Activated T-cell treated with anti-CD3 and anti-CD28 coated beads, Interleukin-2, amount 50 U/mL, for 72 hours (primary cell): Measurements from ENCODE around the gene SEPTIN12. TPM values are rescaled to one million over a fixed set of nuclear protein-coding genes. Genes with fewer than 3 reads are reported as not detected.

Source experiments
- ATAC-seq, 2 donors: fragments of 150-1000 bp; cut with Tn5 transposase; replicated peaks in 1 of 2; 2 replicates each; pipeline ENCODE4 v1.10.0; 2021; ENCODE audit warnings: moderate library complexity in 2 of 2, mild to moderate bottlenecking in 1 of 2
- DNase-seq, 2 donors: peaks; one replicate each; pipeline ENCODE4 v3.0.0; 2021 to 2022; ENCODE audit warnings: mixed read lengths in 1 of 2
- H3K27ac Mint-ChIP-seq: one replicate; pipeline ENCODE4 v1.8.0; 2022; ENCODE audit warnings: mild to moderate bottlenecking, moderate library complexity, mixed read lengths
- H3K27me3 Mint-ChIP-seq: one replicate; pipeline ENCODE4 v1.8.0; 2022; ENCODE audit warnings: low read depth, mixed read lengths
- H3K36me3 Mint-ChIP-seq, 2 donors: one replicate each; pipeline ENCODE4 v1.8.0; 2022; ENCODE audit warnings: mixed read lengths in 2 of 2, mild to moderate bottlenecking in 1 of 2; ENCODE audit not compliant: insufficient read depth in 2 of 2
- H3K4me1 Mint-ChIP-seq: one replicate; pipeline ENCODE4 v1.8.0; 2022; ENCODE audit warnings: low read depth, mixed read lengths
- H3K4me3 Mint-ChIP-seq, 2 donors: one replicate each; pipeline ENCODE4 v1.8.0; 2022; ENCODE audit warnings: mild to moderate bottlenecking in 2 of 2, mixed read lengths in 2 of 2, moderate library complexity in 2 of 2
- H3K9me3 Mint-ChIP-seq, 2 donors: one replicate each; pipeline ENCODE4 v1.8.0; 2022; ENCODE audit warnings: mixed read lengths in 2 of 2
- total RNA-seq, 2 donors: library from RNA; stranded (reverse); gene quantifications; one replicate each; pipeline ENCODE4 v1.2.3, GENCODE V29; 2022

SEPTIN12 gene
- total RNA-seq, 2 donors from 2014 or later, result not detected

DNA sequence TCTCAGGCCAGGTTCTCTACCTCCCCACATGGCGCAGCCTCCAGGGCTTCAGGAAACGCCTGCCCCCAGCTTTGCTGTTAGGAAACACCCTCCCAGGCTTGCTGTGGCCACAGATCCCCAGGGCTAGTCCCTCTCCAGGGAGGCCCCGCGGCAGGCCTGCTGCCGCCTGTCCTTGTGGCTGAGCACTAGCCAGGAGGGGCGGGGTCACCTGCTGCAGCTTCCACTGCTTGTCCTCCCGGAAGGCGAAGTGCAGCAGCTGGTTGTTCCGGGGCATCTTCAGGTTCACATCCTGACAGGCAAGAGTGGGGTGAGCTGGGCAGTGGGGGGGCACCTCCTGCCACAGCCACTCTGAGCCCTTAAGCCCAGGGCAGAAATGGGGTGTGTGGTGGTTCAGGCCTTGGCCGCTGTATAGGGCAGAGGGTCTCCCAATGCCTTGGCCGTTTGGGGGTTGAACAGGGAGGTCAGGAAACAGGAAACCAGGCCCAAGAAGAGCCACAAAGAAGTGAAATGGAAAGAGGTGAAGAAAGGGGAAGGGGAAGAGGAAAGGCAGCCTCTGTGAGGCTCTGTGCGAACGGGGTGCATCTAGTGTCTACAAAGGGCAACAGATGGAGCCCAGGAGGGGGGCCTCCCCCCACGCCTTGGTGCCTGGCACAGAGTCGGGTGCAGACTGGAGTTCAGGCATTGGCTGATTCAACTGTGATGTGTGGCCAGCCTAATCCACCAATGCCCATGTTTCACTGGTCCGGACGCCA is 12.3 kb upstream of the SEPTIN12 start:
- no peaks in the 10 kb centered on the region for H3K27me3 Mint-ChIP-seq
- ATAC-seq (no peak), DNase-seq (no peak)
- no peak overlapping the region for H3K27ac Mint-ChIP-seq
- peaks cover 13% of the 10 kb centered on the region for H3K4me1 Mint-ChIP-seq
- H3K4me3 Mint-ChIP-seq, result peak overlapping the region; percentile 55 to 56
- no peaks in the 10 kb centered on the region for H3K9me3 Mint-ChIP-seq
- H3K36me3 Mint-ChIP-seq, result peaks cover 0 to 1% of the 10 kb centered on the region in 2 donors

DNA sequence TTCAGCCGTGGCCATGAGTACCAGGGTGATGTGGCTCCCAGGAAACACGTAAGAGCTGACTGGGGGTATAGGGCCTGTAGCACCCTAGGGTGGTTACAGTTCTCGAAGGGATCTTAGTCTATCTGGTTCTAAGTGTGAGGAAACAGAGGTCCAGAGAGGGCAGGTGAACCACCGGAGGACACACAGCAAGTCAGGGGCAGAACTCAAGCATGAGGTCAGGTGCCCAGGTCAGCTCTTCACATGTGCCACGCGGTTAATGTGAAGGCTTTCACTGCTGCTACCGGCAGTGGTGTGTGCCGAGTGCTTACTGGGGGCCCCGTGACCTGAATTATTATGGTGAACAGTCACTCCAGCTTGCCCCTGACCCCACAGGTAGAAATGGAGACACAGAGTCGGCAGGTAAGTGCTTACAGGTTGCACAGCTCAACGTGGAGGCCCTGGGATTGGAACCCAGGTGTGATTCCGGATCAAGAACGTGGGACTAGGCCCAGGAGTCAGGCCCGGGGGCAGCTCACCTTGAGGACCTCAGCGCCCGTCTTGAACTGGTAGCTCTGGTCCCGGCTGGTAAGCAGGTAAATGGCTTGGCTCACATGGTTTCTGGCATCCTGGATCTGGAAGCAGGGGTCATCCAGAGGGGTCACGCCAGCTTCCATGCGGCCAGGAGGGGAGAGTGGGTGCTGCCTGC is 11.2 kb upstream of the SEPTIN12 start:
- peaks cover 13% of the 10 kb centered on the region for H3K4me1 Mint-ChIP-seq
- ATAC-seq, result no peak

DNA sequence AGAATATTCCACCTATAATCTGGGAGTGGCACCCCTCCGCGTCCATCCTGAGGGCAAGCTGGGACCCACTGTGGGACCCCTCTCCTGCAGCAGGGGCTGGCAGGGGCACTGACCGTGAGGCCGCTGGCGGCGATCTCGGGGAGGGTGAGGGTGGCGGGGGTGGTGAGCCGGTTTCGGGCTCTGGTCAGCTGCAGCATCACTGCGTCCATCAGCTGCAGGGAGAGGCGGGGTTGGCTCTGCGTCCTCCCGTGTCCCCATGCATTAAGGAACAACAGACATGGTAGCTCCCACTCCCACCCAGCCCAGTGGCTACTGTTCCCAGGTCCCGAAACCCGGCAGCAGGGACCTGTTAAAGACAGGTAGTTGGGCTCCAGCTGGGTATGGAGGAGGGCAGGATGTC is 10.3 kb upstream of the SEPTIN12 start:
- no peaks in the 10 kb centered on the region for H3K27me3 Mint-ChIP-seq
- no peak overlapping the region for H3K4me3 Mint-ChIP-seq
- DNase-seq (no peak), ATAC-seq (no peak)
- peaks cover 6% of the 10 kb centered on the region for H3K4me1 Mint-ChIP-seq
- no peaks in the 10 kb centered on the region for H3K36me3 Mint-ChIP-seq
- H3K9me3 Mint-ChIP-seq, result no peaks in the 10 kb centered on the region
- H3K27ac Mint-ChIP-seq, result no peak overlapping the region

More for the DNA sequence above, 11.2 kb upstream of the SEPTIN12 start:
- Mint-ChIP-seq H3K36me3 (no peaks in the 10 kb centered on the region), H3K27me3 (no peaks in the 10 kb centered on the region), H3K27ac (no peak overlapping the region), H3K9me3 (no peaks in the 10 kb centered on the region), H3K4me3 (no peak overlapping the region)
- DNase-seq, result no peak

DNA sequence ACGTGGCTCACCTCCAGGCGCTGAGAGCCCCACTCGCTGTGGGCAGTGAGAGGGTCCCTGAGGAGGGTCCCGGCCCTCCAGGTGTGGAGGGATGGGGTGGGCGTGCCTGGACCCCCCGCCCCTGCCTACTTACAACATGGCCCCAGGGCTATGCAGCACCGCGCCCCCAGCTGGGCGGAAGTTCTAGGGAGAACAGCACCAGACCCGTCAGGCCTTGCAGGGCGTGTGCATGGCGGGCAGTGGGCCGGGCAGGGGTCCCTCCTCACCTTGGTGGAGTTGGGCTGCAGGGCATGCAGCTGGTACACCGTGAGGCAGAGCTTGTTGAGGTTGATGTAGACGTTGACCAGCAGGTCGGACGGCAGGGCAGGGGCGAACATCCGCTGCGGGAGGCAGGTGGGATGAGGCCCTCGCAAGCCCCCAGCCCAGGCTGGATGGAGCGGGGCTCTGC is 9.7 kb upstream of the SEPTIN12 start:
- Mint-ChIP-seq H3K27me3 (no peaks in the 10 kb centered on the region), H3K9me3 (no peaks in the 10 kb centered on the region), H3K4me1 (no peaks in the 10 kb centered on the region)

DNA sequence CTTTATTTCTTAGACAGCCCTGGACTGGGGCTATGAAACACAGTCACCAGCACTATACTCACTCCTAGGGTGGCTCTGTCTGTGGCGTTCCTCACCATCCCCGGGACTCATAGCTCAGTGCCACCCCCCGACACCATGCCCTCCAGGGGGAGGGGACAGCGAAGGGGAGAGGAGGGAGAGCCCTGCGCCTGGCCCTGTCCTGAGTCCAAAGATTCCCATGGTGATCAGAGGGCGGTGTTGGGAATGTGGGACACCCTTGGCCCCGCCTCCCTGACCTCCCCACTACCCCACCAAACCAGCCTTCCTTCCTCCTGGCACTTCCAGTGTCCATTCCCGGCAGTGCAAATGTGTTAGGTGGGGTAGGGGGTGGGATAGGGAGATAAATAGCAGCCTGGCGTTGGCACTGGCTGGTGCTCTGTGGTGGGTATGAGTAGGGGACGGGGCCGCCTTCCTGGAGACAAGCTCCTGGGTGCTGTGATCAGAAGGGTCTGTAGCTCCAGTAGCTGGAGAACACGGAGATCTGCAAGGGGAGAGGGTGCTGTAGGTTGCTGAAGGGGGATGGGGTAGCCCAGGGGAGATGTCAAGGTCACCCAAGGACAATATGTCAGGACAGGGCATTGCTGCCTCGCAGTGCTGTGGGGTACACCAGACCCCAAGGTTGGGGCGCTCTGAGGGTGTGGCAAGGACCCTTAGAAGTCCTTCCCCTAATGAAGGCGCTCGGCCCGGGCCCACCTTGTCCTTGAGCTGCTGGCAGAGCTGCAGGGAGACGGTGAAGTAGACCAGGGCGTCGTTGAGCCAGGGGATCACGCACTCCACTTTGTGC is 9.0 kb upstream of the SEPTIN12 start:
- Mint-ChIP-seq H3K4me3 (no peak overlapping the region), H3K4me1 (no peaks in the 10 kb centered on the region), H3K27ac (no peak overlapping the region), H3K9me3 (no peaks in the 10 kb centered on the region), H3K27me3 (no peaks in the 10 kb centered on the region), H3K36me3 (no peaks in the 10 kb centered on the region)
- DNase-seq (no peak), ATAC-seq (no peak)

More for the DNA sequence above, 9.7 kb upstream of the SEPTIN12 start:
- DNase-seq (no peak), ATAC-seq (no peak)
- no peak overlapping the region for H3K27ac Mint-ChIP-seq
- H3K4me3 Mint-ChIP-seq, result no peak overlapping the region
- no peaks in the 10 kb centered on the region for H3K36me3 Mint-ChIP-seq

DNA sequence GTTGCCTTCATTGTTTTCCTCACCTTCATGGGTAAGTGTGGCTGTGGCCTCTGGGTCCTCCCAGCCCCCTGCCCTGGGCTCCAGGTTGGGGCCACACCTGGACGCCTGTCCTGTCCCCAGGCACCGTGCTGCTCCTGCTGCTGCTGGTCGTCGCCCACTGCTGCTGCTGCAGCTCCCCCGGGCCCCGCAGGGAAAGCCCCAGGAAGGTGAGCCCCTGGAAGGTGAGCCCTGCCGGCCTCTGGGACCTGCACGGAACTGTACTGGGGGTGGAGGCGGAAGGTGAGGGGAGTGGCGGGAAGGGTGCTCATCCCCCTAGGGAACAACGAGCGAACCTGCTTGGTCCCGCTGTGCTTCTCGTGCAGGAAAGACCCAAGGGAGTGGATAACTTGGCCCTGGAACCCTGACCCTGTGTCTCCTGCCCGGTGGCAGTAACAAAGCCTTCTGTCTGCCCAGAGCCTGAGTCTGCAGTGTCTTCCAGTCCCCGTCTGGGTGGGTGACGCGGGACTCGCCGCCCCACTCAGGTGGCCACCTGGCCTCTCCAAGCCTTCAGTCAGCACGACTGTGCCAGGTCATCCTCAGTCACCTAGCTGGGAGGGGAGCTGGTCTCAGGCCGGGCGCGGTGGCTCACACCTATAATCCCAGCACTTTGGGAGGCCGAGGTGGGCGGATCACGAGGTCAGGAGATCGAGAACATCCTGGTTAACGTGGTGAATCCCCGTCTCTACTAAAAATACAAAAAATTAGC is 7.9 kb upstream of the SEPTIN12 start:
- ATAC-seq (no peak), DNase-seq (no peak)
- H3K4me3 Mint-ChIP-seq, result no peak overlapping the region
- no peaks in the 10 kb centered on the region for H3K9me3 Mint-ChIP-seq
- H3K27me3 Mint-ChIP-seq, result no peaks in the 10 kb centered on the region
- no peak overlapping the region for H3K27ac Mint-ChIP-seq
- H3K36me3 Mint-ChIP-seq, result no peaks in the 10 kb centered on the region
- peaks cover 2% of the 10 kb centered on the region for H3K4me1 Mint-ChIP-seq

DNA sequence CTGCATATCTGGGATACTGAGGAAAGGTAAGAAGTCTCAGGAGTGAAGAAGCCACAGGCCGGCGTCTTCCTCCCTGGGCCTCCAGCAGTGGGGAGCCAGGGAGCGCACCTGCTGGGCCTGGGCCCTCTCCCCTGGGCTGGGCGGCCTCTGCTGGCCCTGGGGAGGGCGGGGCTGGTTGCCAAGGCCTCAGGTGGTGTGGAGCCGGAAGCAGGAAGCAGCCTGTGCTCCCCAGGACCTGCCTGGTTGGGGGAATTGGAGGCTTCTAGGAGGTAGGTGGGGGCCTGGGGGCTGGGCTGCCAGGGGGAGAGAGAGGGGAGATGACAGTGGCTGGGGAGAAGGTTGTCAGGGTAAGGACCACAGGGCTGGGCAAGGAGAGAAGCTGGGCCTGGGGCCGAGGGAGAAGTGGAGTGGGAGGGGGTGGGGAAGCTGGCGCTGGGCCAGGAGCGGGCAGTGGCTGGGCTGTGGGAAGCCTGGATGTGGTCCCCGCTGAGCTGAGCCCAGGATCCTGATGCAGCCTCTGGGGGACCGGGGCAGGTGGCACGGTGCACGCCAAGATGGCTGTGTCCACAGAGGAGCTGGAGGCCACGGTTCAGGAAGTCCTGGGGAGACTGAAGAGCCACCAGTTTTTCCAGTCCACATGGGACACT is 7.2 kb upstream of the SEPTIN12 start, which contains the start of gene SMIM22:
TSS of gene SMIM22 (plus strand) at position 189 of the 647 bp plus-strand sequence. CDS start at position 555, 366 bp downstream.
- H3K9me3 Mint-ChIP-seq, result no peaks in the 10 kb centered on the region
- peaks cover 6% of the 10 kb centered on the region for H3K4me1 Mint-ChIP-seq
- H3K27me3 Mint-ChIP-seq, result no peaks in the 10 kb centered on the region
- no peak within 1 kb of the TSS for H3K27ac Mint-ChIP-seq
- ATAC-seq, result no peak
- H3K4me3 Mint-ChIP-seq, result no peak within 1 kb of the TSS
- no peak for DNase-seq
- no peaks in the 10 kb centered on the region for H3K36me3 Mint-ChIP-seq

DNA sequence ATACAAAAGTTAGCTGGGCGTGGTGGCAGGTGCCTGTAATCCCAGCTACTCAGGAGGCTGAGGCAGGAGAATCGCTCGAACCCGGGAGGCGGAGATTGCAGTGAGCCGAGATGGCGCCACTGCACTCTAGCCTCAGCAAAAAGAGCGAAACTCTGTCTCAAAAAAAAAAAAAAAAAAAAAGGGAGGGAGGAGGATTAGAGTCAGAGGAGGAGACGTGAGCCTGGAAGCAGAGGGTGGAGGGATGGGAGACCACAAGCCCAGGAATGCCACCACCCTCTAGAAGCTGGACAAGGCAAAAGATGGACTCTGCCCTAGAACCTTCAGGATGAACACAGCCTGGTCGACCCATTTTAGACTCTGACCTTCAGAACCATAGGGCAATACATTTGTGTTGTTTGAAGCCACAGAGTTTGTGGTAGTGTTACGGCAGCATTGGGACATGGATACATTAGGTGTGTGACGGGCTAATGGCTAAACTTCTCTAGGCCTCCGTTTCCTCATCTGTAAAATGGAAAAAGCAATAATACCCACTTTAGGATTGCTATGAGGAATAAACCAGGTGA is 4.9 kb upstream of the SEPTIN12 start:
- DNase-seq, result no peak
- Mint-ChIP-seq H3K27me3 (no peaks in the 10 kb centered on the region), H3K36me3 (no peaks in the 10 kb centered on the region), H3K4me1 (peaks cover 6% of the 10 kb centered on the region), H3K9me3 (no peaks in the 10 kb centered on the region), H3K27ac (no peak overlapping the region), H3K4me3 (no peak overlapping the region)
- no peak for ATAC-seq

DNA sequence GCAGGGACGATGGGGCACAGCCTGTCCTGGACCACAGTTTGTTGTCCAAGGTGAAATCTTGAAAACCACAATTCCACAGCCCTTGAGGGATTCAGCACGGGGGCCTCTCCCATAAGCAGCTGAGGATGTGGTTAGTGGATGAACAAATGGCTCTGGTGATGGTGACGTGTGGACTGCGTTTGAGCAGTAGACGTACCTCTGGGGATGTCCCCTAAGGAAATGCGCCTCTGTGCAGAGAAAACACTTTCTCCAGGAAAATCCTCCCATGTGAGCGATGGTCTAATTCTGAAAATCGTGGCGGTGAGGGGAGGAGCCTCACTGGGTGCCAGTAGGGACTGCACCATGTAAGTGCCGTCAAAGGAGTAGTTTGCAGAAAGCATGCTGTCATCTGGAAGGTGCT is 2.7 kb upstream of the SEPTIN12 start:
- peak in 1 of 2 donors; percentile 36 for ATAC-seq
- no peak overlapping the region for H3K27ac Mint-ChIP-seq
- H3K9me3 Mint-ChIP-seq, result no peaks in the 10 kb centered on the region
- H3K4me3 Mint-ChIP-seq, result no peak overlapping the region
- no peaks in the 10 kb centered on the region for H3K27me3 Mint-ChIP-seq
- H3K36me3 Mint-ChIP-seq, result no peaks in the 10 kb centered on the region
- H3K4me1 Mint-ChIP-seq, result peaks cover 6% of the 10 kb centered on the region
- DNase-seq, result no peak

DNA sequence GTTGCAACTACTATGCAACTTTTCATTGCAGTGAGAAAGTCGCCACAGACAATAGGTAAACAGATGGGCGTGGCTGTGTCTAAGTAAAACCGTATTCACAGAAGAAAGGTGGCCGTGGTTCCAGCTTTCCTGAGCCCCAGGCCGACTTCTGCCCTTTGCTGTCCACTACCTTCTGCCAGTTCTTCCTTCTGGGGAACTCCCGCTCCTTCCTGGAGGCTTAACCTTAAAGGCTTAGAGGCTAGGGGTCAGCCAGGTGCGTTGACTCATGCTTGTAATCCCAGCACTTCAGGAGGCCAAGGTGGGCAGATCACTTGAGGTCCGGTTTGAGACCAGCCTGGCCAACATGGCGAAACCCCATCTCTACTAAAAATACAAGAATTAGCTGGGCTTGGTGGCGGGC is 2.1 kb upstream of the SEPTIN12 start:
- H3K27ac Mint-ChIP-seq, result no peak overlapping the region
- no peaks in the 10 kb centered on the region for H3K9me3 Mint-ChIP-seq
- H3K27me3 Mint-ChIP-seq, result no peaks in the 10 kb centered on the region
- no peak overlapping the region for H3K4me3 Mint-ChIP-seq
- H3K4me1 Mint-ChIP-seq, result peaks cover 6% of the 10 kb centered on the region
- ATAC-seq (no peak), DNase-seq (no peak)
- H3K36me3 Mint-ChIP-seq, result no peaks in the 10 kb centered on the region

DNA sequence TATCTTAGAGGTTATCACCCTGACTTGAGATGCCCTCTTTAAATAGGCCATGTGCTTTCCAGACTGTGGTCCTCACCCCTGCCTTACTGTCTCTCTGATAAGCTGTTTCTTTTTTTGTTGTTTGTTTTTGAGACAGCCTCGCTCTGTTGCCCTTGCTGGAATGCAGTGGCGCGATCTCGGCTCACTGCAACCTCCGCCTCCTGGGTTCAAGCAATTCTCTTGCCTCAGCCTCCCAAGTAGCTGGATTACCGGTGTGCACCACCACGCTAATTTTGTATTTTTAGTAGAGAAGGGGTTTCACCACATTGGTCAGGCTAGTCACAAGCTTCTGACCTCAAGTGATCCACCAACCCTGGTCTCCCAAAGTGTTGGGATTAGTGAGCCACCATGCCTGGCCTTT is 765 bp upstream of the SEPTIN12 start:
- DNase-seq, result no peak
- no peak for ATAC-seq
- H3K4me3 Mint-ChIP-seq, result no peak overlapping the region
- no peaks in the 10 kb centered on the region for H3K9me3 Mint-ChIP-seq
- peaks cover 6% of the 10 kb centered on the region for H3K4me1 Mint-ChIP-seq
- H3K27me3 Mint-ChIP-seq, result no peaks in the 10 kb centered on the region
- H3K27ac Mint-ChIP-seq, result no peak overlapping the region
- H3K36me3 Mint-ChIP-seq, result no peaks in the 10 kb centered on the region

DNA sequence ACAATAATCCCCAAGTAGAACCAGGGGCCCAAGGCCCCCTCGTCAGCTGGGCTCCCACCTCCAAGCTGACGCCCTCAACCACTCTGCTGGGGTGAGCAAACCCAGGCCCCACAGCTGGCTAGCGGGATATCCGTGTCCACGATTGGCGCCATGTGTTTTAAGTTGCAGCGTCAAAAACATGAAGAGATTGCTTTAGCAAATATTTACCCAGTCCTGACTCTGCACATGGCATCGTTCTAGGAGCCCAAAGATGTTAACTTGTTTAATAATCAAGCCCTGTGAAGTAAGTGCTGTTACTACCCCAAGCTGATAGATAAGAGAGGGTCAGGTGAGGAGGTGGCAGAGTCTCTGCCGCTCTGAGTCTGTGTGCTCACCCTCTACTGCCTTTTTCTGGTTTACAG is 344 bp upstream of the SEPTIN12 start:
- Mint-ChIP-seq H3K36me3 (no peaks in the 10 kb centered on the region), H3K27me3 (no peaks in the 10 kb centered on the region), H3K9me3 (no peaks in the 10 kb centered on the region), H3K4me3 (no peak overlapping the region), H3K27ac (no peak overlapping the region), H3K4me1 (peaks cover 6% of the 10 kb centered on the region)
- ATAC-seq (no peak), DNase-seq (no peak)
